Kidney epithelial cell (primary cell): ENCODE data around the gene CYP4F22. TPM values are rescaled to one million over a fixed set of nuclear protein-coding genes. Genes with fewer than 3 reads are reported as not detected.

Source experiments
- DNase-seq: peaks from one replicate; pipeline ENCODE4 v3.0.0-alpha.2; 2010; ENCODE audit warnings: low read depth
- H3K27me3 ChIP-seq: 2 replicates; pipeline ENCODE4 v1.6.0; 2011; ENCODE audit warnings: low read length; ENCODE audit not compliant: control insufficient read depth, insufficient read depth
- H3K36me3 ChIP-seq: 2 replicates; pipeline ENCODE4 v1.5.1; 2011; ENCODE audit warnings: low read length; ENCODE audit not compliant: control insufficient read depth, insufficient read depth
- H3K4me3 ChIP-seq: 2 replicates; pipeline ENCODE4 v1.5.1; 2011; ENCODE audit warnings: low read depth, mild to moderate bottlenecking, control low read depth, low read length
- total RNA-seq: library from RNA; depleted of rRNA; stranded (reverse); fragments of >200 nt; gene quantifications from 2 replicates; pipeline ENCODE4 v1.2.3, GENCODE V29; 2015
- TF ChIP-seq, protein P1 (sequence below): IDR thresholded peaks from 2 replicates; pipeline ENCODE4 v1.5.1; 2011; ENCODE audit warnings: mild to moderate bottlenecking, moderate library complexity, low read length, control low read depth, inconsistent platforms; ENCODE audit not compliant: insufficient read depth, poor library complexity, severe bottlenecking

The CYP4F22 gene
- total RNA-seq, 1 donor from 2014 or later = not detected

DNA sequence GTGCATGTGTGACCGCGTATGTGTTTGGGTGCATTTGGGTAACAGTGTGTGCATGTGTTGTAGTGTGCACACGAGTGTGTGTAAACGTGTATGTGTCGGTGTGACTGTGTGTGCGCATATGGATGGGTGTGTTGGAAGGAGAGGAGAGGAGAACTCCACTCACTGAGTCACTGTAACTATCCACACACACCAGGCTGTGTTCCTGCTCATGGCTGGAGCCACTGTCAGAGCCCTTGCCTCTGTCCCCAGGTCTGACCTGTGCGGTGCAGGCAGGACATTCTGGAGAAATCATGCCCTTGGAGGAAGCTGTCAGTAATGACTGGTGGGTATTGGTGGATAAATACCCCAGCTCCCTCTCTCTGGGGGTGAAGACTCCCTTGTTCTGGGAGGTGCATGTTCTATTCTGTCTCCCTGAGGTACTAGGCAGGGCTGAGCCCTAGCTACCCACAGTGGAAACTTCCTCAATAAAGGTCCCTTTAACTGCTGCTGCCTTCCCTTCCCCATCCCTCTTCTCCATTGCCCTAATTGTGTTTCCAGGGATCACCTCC lies 48.4 kb downstream of the CYP4F22 start:
- Histone ChIP-seq H3K36me3 (no peaks in the 10 kb centered on the region), H3K27me3 (peaks cover 17% of the 10 kb centered on the region), H3K4me3 (no peak overlapping the region)
- DNase-seq = no peak
- TF ChIP-seq, protein P1, sequence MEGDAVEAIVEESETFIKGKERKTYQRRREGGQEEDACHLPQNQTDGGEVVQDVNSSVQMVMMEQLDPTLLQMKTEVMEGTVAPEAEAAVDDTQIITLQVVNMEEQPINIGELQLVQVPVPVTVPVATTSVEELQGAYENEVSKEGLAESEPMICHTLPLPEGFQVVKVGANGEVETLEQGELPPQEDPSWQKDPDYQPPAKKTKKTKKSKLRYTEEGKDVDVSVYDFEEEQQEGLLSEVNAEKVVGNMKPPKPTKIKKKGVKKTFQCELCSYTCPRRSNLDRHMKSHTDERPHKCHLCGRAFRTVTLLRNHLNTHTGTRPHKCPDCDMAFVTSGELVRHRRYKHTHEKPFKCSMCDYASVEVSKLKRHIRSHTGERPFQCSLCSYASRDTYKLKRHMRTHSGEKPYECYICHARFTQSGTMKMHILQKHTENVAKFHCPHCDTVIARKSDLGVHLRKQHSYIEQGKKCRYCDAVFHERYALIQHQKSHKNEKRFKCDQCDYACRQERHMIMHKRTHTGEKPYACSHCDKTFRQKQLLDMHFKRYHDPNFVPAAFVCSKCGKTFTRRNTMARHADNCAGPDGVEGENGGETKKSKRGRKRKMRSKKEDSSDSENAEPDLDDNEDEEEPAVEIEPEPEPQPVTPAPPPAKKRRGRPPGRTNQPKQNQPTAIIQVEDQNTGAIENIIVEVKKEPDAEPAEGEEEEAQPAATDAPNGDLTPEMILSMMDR = no peak

DNA sequence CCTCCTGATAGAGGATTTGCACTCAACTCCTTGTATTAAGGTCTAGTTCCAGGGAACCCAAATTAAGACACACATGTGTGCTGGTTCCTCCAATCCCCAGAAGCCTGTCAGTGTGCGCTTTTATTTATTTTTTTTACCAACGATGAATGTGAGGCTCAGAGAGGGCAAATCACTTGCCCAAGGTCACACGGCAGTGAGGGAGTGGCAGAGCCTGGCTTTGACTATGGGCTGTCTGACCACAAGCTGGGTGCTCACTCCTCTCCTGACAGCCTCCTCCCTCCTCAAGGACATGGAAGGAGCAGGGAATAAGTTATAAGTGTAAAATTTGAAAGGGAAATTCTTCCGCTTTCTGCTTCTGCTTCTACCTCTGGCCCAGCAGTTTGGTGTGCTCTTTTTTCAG lies 48.9 kb downstream of the CYP4F22 start:
- Histone ChIP-seq H3K4me3 (no peak overlapping the region), H3K36me3 (no peaks in the 10 kb centered on the region), H3K27me3 (peaks cover 17% of the 10 kb centered on the region)
- no peak for DNase-seq
- TF ChIP-seq, protein P1 = no peak

- Histone ChIP-seq H3K4me3 (no peak overlapping the region), H3K27me3 (no peaks in the 10 kb centered on the region), H3K36me3 (no peaks in the 10 kb centered on the region)
- TF ChIP-seq, protein P1 = no peak
- no peak for DNase-seq
Measured at GRCh38 chr19:15562145-15562544, 53.8 kb downstream of the CYP4F22 start.

DNA sequence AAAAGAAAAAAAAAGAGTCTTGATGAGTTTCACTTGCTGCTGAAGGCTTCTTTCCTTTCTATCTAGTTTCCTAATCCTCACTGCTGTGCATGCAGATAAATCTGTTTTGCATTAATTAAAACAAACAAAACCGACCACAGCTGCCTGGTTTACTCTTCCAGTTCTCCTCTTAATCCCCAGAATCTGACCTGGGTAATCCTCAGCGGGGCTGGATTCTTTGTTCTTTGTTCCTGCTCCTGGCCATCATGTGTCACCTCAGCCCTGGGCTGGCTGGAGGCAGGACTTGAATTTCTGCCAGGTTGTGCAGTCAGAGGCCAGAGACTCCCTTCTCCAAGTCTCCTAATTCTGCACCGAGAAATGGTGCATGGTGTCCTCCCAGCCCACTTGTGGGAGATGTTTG lies 54.5 kb downstream of the CYP4F22 start:
- no peak for DNase-seq
- H3K4me3 ChIP-seq = no peak overlapping the region
- H3K36me3 ChIP-seq = no peaks in the 10 kb centered on the region
- no peaks in the 10 kb centered on the region for H3K27me3 ChIP-seq
- TF ChIP-seq, protein P1 = no peak

DNA sequence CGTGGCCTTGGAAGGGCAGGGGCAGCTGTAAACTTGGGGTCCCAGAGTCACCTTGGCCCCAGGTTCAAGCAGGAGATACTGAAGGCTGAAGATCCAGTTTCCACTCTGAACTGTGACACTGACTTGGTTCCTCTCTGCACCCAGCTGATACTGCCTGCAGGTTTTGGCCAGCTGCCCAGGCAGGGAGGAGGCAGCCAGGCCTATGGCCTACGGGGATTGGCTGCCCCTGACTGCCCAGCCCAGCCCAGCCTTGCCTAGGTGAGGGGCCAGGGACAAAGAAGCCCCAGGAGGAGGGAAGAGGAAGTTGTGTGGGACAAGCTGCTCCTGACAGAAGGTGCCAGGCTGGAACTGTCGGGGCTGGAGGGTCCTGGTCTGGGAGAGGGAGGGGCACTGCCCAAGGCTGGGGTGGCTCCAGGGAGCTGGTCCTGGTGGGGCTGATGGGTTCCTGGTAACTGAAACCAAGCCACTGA lies 55.0 kb downstream of the CYP4F22 start:
- H3K27me3 ChIP-seq = no peaks in the 10 kb centered on the region
- TF ChIP-seq, protein P1 = no peak
- no peak overlapping the region for H3K4me3 ChIP-seq
- no peak for DNase-seq
- no peaks in the 10 kb centered on the region for H3K36me3 ChIP-seq

DNA sequence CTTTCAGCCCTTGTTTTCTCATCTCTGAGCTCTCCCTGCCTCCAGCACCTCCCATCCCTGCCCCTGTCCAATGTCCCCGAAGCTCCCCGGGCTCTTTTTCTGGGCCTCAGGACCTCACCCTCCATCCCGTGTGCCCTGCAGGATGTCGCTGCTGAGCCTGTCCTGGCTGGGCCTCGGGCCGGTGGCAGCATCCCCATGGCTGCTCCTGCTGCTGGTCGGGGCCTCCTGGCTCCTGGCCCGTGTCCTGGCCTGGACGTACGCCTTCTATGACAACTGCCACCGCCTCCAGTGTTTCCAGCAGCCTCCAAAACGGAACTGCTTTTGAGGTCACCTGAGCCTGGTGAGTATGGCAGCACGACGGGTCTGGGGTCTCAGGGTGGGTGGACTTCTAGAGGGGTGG lies 55.6 kb downstream of the CYP4F22 start:
- Histone ChIP-seq H3K27me3 (no peaks in the 10 kb centered on the region), H3K4me3 (no peak overlapping the region), H3K36me3 (no peaks in the 10 kb centered on the region)
- DNase-seq = no peak
- TF ChIP-seq, protein P1 = no peak
